Measurements from ENCODE around the gene TMEM217.
"Not testable (repeated sequence)": the region's sequence is repeated elsewhere in the genome, so short reads cannot be mapped to it uniquely, and the experiment has no call there.

The TMEM217 gene

DNA sequence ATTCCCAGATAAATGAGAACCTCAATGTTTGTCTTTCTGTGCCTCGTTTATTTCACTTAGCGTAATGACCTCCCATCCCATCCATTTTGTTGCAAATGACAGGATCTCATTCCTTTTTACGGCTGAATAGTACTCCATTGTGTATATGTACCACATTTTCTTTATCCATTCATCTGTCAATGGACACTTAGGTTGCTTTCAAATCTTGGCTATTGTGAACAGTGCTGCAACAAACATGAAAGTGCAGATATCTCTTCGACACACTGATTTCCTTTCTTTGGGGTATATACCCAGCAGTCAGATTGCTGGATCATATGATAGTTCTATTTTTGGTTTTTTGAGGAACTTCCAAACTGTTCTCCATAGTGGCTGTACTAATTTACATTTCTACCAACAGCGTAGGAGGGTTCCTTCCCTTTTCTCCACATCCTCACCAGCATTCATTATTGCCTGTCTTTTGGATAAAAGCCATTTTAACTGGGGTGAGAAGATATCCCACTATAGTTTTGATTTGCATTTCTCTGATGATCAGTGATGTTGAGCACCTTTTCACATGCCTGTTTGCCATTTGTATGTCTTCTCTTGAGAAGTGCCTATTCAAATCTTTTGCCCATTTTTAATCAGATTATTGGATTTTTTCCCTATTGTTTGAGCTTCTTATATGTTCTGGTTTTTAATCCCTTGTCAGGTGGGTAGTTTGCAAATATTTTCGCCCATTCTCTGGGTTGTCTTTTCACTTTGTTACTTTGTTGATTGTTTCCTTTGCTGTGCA is 71.8 kb downstream of the TMEM217 start:
- DNase-seq (ENCODE audit: low read depth in 1 of 2, low spot score in 1 of 2), result not testable (repeated sequence)

DNA sequence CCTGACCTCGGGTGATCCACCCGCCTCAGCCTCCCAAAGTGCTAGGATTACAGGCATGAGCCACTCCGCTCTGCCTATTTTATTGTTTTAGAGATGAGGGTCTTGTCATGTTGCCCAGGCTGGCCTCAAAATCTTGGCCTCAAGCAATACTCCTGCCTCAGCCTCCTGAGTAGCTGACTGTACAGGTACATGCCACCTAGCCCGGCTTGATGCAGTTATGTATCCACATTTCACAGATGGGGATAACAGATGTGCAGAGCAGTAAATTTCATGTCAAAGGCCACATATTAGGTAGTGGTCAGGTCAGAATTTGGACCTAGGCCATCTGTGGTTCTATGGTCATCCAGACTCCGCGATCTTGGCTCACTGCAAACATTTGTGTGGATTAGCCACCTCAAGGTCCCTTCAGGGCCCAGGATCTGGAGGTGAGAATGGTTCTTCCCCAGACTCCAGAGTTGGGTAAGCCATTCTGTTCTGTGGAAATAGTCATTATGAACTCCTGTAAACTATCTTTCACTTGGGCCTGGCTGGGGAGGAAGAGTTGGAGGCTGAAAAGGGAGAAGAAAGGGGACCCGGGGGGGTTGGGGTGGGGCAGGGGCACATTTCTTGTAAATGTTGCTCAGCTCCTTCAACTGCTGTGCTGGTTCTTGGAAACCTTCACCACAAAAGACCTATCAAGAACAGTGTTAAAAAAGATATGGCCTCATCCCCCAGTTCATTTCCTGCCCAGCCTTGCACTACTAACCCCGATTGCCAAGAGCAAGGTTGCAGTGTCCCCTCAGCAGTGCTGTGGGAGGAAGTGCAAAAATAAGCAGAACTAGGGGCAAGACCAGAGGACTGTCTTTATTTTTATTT is 75.0 kb downstream of the TMEM217 start:
- DNase-seq (ENCODE audit: low read depth in 1 of 2, low spot score in 1 of 2), result peak in 1 of 2 donors; percentile 50

DNA sequence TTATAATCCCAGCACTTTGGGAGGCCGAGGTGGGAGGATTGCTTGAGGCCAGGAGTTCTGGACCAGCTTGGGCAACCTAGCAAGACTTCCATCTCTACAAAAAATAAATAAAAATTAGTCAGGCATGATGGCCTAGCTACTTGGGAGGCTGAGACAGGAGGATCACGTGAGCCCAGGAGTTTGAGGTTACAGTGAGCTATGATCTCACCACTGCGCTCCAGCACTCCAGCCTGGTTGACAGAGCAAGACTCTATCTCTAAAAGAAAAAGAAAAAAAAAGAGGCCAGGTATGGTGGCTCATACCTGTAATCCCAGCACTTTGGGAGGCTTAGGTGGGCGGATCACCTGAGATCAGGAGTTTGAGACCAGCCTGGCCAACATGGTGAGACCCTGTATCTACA is 77.3 kb downstream of the TMEM217 start:
- not testable (repeated sequence) for DNase-seq (ENCODE audit: low read depth in 1 of 2, low spot score in 1 of 2)

DNA sequence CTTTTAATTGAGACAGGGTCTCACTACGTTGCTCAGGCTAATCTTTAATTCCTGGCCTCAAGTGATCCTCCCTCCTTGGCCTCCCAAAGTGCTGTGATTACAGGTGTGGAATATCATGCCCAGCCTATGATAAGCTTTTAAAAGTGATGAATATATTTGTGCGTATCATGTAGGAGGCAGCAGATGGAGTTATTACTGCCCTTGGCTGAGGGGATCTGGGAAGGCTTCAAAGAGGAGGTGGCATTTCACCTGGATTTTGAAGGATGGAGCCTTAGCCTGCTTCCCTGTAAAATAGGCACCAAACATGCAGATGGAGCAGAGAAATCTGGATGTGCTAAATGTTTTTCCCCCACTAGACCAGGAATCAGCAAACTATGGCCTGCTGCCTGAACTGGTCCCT is 77.9 kb downstream of the TMEM217 start:
- DNase-seq (ENCODE audit: low read depth in 1 of 2, low spot score in 1 of 2), result no peak

GRCh38 chr6:37177935-37178517 is 79.9 kb downstream of the TMEM217 start:
- no peak for DNase-seq (ENCODE audit: low read depth in 1 of 2, low spot score in 1 of 2)

- DNase-seq (ENCODE audit: low read depth in 1 of 2, low spot score in 1 of 2), result no peak
Measured at GRCh38 chr6:37177077-37177934, 80.6 kb downstream of the TMEM217 start.

- DNase-seq (ENCODE audit: low read depth in 1 of 2, low spot score in 1 of 2), result no peak
Measured at GRCh38 chr6:37176268-37177076, 81.5 kb downstream of the TMEM217 start.

DNA sequence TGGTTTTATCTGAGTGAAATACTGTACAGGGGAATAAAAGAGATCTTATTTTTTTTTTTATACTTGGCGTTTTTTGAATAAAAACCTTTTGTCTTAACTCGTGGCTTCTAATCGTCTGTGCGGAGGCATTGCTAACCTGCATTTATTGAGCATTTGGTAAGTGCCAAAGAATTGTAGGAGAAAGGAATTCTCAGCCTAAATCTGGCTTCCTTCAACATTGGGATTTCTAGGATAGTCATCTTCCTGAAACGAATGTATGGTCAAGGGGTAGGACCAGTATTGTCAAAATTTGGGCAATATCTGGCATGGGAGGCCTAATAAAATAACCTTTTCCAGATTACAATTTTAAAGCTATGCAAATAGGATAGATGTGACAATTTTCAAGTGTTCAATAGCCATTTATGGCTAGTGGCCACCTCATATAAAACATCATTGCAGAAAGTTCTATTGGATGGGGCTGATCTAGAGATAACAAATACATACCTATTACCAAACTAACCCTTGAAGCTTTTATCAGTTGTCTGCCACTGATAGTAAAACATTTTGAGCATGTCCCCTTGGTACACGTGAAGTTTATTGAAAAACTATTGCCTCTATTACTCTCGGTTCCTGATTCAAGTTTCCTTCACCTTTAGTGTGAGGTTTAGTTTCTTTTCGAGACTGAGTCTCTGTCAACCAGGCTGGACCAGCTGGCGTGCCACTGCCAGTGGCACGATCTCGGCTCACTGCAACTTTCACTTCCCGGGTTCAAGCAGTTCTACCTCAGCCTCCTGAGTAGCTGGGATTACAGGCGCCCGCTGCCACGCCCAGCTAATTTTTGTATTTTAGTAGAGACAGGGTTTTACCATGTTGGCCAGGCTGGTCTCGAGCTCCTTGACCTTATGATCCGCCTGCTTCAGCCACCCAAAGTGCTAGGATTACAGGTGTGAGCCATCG is 82.3 kb downstream of the TMEM217 start:
- no peak for DNase-seq (ENCODE audit: low read depth in 1 of 2, low spot score in 1 of 2)

GRCh38 chr6:37174515-37175331 is 83.2 kb downstream of the TMEM217 start:
- no peak for DNase-seq (ENCODE audit: low read depth in 1 of 2, low spot score in 1 of 2)

- DNase-seq (ENCODE audit: low read depth in 1 of 2, low spot score in 1 of 2), result no peak
Measured at GRCh38 chr6:37174196-37174514, 83.8 kb downstream of the TMEM217 start.

GRCh38 chr6:37173493-37174195 is 84.3 kb downstream of the TMEM217 start:
- peak; percentile 44 to 65 for DNase-seq (ENCODE audit: low read depth in 1 of 2, low spot score in 1 of 2)

DNA sequence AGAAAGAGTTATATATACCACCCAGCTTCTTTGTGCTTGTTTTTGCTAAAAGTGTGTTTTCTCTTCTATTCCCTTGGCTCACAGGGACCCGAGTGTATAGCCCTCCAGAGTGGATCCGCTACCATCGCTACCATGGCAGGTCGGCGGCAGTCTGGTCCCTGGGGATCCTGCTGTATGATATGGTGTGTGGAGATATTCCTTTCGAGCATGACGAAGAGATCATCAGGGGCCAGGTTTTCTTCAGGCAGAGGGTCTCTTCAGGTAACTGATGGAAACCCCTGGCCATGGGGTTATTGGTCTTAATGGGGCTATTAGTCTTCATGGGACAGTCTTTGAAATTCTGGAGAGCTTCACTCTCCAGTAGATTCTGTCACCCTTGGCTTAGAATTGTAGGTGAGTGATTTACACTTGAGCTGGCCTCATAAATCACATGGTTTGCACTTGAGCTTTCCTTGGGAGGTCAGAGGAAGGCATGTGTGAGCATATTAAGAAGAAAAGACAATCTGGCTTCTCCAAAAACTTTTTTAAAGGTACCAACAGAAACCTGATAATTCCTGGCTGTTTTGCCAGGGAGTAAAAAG is 84.9 kb downstream of the TMEM217 start:
- no peak for DNase-seq (ENCODE audit: low read depth in 1 of 2, low spot score in 1 of 2)

DNA sequence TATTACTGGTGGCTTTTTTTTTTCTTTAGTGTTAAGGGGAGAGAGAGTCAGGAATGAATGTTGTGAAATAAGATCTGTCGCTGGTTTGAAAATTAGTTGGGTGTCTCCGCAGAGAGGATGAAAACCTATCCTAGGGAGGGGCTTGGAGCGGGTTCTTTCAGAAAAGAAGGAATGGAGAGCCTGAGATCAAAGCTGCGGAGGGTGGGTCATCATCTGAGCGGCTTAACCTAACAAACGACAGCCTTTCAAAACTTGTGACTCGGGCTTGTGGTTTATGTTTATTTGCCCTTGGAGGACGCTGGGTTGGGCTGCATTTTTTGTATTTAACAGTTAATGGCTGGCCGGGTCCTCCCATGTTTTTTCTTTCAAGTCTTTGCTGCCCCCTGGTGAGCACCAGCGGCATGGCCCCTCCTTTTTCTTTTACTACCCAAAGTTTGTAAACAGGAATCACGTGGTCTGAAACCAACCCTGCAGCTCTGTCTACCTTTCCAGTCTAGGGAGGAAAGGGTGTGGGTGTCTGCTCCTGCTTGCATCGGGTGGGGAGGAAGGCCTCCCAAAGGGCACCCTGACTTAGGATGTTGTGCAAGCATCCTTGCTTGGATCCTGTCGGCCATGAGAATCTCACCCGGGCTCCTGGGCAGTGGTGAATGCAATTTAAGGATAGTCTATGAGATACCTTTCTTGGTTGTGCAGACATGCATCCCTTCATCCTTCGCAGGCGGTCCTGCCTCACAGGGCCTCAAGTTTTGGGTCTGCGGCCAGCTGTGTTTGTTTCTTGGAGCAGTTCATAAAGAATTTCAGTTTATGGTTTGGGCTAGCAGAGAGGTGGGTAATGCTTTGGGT is 85.8 kb downstream of the TMEM217 start:
- DNase-seq (ENCODE audit: low read depth in 1 of 2, low spot score in 1 of 2), result peak; percentile 84 to 90

GRCh38 chr6:37171201-37171969 is 86.6 kb downstream of the TMEM217 start:
- DNase-seq (ENCODE audit: low read depth in 1 of 2, low spot score in 1 of 2), result no peak

GRCh38 chr6:37170273-37171200 is 87.4 kb downstream of the TMEM217 start:
- peak in 1 of 2 donors; percentile 24 for DNase-seq (ENCODE audit: low read depth in 1 of 2, low spot score in 1 of 2)
